Measurements from ENCODE around the gene ASPSCR1. TPM values are rescaled to one million over a fixed set of nuclear protein-coding genes. Genes with fewer than 3 reads are reported as not detected.
"Not testable (repeated sequence)": the region's sequence is repeated elsewhere in the genome, so short reads cannot be mapped to it uniquely, and the experiment has no call there.

Gene ASPSCR1
- total RNA-seq, 4 donors from 2014 or later, result 24.0 to 44.7 (median 32.0) TPM

DNA sequence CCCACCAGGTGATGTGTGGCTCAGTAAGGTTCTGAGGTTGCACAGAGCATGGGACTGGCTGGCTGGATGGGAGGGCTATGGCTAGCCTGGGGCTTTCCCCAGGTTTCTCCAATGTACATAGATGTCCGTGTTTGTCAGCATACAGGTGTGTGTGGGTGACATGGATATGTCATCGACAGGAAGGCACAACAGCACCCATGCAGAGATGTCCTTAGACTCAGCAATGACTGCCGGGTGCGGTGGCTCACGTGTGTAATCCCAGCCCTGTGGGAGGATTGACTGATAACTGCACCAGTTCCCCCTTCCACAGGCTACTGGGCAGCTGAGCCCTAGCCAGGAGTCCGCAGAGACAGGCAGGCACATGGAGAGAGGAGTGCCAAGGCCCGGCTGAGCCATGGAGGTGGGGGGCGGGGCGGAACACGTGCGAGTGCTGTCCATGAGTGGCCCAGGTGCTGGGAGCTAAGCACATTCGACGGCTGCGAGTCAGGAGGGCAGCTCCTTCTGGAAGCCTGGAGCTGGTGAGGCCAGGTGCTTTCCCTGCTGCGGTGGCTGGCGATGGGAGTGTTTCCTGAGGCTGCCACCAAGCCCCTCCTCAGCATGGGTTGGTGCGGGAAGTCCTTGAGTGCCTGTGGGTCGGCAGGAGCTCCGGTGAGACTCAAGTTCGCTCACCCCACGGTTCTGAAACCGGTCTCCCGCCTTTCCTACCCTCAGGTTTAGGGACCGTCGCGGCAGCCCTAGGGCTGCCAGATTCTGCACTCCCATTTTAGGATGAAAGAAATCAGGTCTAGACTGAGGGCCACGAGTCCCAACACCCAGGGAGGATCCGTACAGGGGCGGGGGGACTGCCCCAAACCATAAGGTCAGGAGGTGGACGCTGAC lies 858 bp upstream of the ASPSCR1 start:
- peak overlapping the region; percentile 75 to 95 (median 88) for H3K4me3 ChIP-seq
- H3K4me1 ChIP-seq, result peaks cover 11 to 18% of the 10 kb centered on the region in 2 donors
- ATAC-seq (peak; percentile 31 to 37), DNase-seq (peak in 1 of 2 donors; percentile 66)
- H3K27me3 ChIP-seq, result no peaks in the 10 kb centered on the region
- peaks cover 0 to 5% of the 10 kb centered on the region in 2 donors for H3K36me3 ChIP-seq
- peak overlapping the region; percentile 90 to 96 (median 94) for H3K27ac ChIP-seq
- no peak for TF ChIP-seq POLR2A (IDR thresholded peaks at IDR 0.05)
- TF ChIP-seq, protein P1, sequence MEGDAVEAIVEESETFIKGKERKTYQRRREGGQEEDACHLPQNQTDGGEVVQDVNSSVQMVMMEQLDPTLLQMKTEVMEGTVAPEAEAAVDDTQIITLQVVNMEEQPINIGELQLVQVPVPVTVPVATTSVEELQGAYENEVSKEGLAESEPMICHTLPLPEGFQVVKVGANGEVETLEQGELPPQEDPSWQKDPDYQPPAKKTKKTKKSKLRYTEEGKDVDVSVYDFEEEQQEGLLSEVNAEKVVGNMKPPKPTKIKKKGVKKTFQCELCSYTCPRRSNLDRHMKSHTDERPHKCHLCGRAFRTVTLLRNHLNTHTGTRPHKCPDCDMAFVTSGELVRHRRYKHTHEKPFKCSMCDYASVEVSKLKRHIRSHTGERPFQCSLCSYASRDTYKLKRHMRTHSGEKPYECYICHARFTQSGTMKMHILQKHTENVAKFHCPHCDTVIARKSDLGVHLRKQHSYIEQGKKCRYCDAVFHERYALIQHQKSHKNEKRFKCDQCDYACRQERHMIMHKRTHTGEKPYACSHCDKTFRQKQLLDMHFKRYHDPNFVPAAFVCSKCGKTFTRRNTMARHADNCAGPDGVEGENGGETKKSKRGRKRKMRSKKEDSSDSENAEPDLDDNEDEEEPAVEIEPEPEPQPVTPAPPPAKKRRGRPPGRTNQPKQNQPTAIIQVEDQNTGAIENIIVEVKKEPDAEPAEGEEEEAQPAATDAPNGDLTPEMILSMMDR (IDR thresholded peaks at IDR 0.05 in 4 of 5, conservative IDR thresholded peaks at IDR 0.05 in 1 of 5), result no peak
- intact Hi-C loops (cut with DNase I; ENCODE audit: low total_unique reads), result loop anchor here (1.0 to 5.0 kb wide), 3 partner anchors 14 to 104 kb away; partner anchors contain the start of genes ARHGDIA and LRRC45
- no peaks in the 10 kb centered on the region for H3K9me3 ChIP-seq
- in situ Hi-C loops (cut with MboI; ENCODE audit: low sequenced_read_pairs in 4 of 4), result no loop called here

DNA sequence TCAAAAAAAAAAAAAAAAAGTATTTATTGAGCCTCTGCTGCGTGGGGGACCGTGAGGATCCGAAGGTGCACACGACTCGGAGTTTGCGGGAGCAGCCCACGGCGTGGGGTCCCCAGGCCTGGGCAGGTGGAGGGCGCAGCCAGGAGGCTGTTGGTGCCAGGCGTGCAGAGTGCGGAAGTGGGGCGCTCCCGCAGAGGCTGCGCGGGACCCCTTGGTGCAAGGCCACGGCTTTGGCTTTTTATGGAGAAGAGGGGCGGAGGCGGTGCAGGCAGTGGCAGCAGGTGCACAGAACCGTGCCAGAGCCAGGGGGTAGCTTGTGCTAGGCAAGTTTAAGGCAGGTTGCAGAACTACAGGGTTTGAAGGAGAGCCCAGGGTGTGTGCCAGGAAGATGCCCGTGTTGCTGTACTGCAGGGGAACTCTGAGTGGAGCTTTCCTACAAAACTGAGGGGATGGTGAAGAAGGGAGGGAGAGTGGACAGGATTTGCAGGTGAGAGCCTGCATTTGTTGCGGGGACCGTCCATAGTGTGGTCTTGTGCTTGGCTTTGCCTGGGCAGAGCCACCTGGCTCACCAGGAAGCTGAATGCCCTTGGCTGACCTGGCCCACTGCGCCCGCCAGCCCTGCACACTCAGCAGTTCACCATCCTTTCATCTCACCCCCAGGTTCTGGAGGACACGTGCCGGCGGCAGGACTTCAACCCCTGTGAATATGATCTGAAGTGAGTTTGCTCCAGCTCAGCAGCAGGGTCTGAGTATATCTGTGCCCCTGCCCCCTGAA lies 1.3 kb downstream of the ASPSCR1 start:
- TF ChIP-seq, protein P1 (IDR thresholded peaks at IDR 0.05 in 4 of 5, conservative IDR thresholded peaks at IDR 0.05 in 1 of 5), result no peak
- no peak for TF ChIP-seq POLR2A (IDR thresholded peaks at IDR 0.05)
- H3K36me3 ChIP-seq, result peaks cover 0 to 5% of the 10 kb centered on the region in 2 donors
- intact Hi-C loops (cut with DNase I; ENCODE audit: low total_unique reads), result loop anchor here (5.0 kb wide), 1 partner anchor 106 kb away; the partner anchor contains the start of gene ARHGDIA
- H3K4me1 ChIP-seq, result peaks cover 11 to 18% of the 10 kb centered on the region in 2 donors
- peak overlapping the region; percentile 90 to 96 (median 94) for H3K27ac ChIP-seq
- DNase-seq (peak in 1 of 2 donors; percentile 48), ATAC-seq (no peak)
- no peaks in the 10 kb centered on the region for H3K27me3 ChIP-seq
- in situ Hi-C loops (cut with MboI; ENCODE audit: low sequenced_read_pairs in 4 of 4), result no loop called here
- H3K4me3 ChIP-seq, result peak overlapping the region; percentile 75 to 95 (median 88)
- no peaks in the 10 kb centered on the region for H3K9me3 ChIP-seq

DNA sequence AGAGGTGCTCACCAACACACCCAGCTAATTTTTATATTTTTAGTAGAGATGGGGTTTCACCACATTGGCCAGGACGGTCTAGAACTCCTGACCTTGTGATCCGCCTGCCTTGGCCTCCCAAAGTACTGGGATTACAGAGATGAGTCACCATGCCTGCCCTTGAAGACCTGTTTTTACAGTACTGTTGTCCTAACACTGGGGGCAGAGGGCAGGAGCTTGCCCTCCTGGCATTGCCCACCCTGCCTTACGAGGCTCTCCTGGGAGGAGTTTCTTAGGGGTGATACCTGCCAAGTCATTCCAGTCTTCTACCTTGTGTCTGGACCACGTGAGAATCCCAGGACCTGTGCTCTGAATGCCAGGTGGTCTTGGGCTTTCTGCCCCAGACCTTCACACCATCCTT lies 2.7 kb downstream of the ASPSCR1 start:
- Histone ChIP-seq H3K4me3 (no peak overlapping the region), H3K27me3 (no peaks in the 10 kb centered on the region), H3K27ac (peak overlapping the region in 2 of 4 donors; percentile 8 to 35), H3K9me3 (no peaks in the 10 kb centered on the region), H3K4me1 (peaks cover 11 to 18% of the 10 kb centered on the region in 2 donors), H3K36me3 (peaks cover 0 to 18% of the 10 kb centered on the region in 2 donors)
- DNase-seq, result no peak
- in situ Hi-C loops (cut with MboI; ENCODE audit: low sequenced_read_pairs in 4 of 4) (no loop called here), intact Hi-C loops (cut with DNase I; ENCODE audit: low total_unique reads) (no loop called here)
- no peak for ATAC-seq
- TF ChIP-seq, protein P1 (IDR thresholded peaks at IDR 0.05 in 4 of 5, conservative IDR thresholded peaks at IDR 0.05 in 1 of 5), result no peak
- no peak for TF ChIP-seq POLR2A (IDR thresholded peaks at IDR 0.05)

GRCh38 chr17:81980707-81981343 lies 3.4 kb downstream of the ASPSCR1 start:
- DNase-seq, result no peak
- in situ Hi-C loops (cut with MboI; ENCODE audit: low sequenced_read_pairs in 4 of 4), result no loop called here

GRCh38 chr17:81981511-81981910 lies 4.1 kb downstream of the ASPSCR1 start:
- intact Hi-C loops (cut with DNase I; ENCODE audit: low total_unique reads); H3K27me3 ChIP-seq; DNase-seq; H3K9me3 ChIP-seq; ATAC-seq; H3K27ac ChIP-seq; H3K4me3 ChIP-seq; in situ Hi-C loops (cut with MboI; ENCODE audit: low sequenced_read_pairs in 4 of 4): not testable (repeated sequence)
- Histone ChIP-seq H3K4me1 (peaks cover 11 to 16% of the 10 kb centered on the region in 2 donors), H3K36me3 (peaks cover 0 to 31% of the 10 kb centered on the region in 2 donors)

More at GRCh38 chr17:81980707-81981343, 3.4 kb downstream of the ASPSCR1 start:
- peak overlapping the region in 2 of 4 donors; percentile 8 to 35 for H3K27ac ChIP-seq
- H3K4me3 ChIP-seq, result no peak overlapping the region
- no peak for ATAC-seq
- intact Hi-C loops (cut with DNase I; ENCODE audit: low total_unique reads), result no loop called here
- TF ChIP-seq, protein P1 (IDR thresholded peaks at IDR 0.05 in 4 of 5, conservative IDR thresholded peaks at IDR 0.05 in 1 of 5), result no peak
- no peak for TF ChIP-seq POLR2A (IDR thresholded peaks at IDR 0.05)
- no peaks in the 10 kb centered on the region for H3K9me3 ChIP-seq
- H3K36me3 ChIP-seq, result peaks cover 0 to 25% of the 10 kb centered on the region in 2 donors
- peaks cover 11 to 18% of the 10 kb centered on the region in 2 donors for H3K4me1 ChIP-seq
- H3K27me3 ChIP-seq, result no peaks in the 10 kb centered on the region
